CD14-positive monocyte (primary cell): ENCODE measurements around the gene MED15. TPM values are rescaled to one million over a fixed set of nuclear protein-coding genes. Genes with fewer than 3 reads are reported as not detected.

Experiments
- DNase-seq, 3 donors: peaks; one replicate each; pipeline ENCODE4 v3.0.0-alpha.2; 2011 to 2022
- H2AFZ ChIP-seq: 2 replicates; pipeline ENCODE4 v1.6.0; 2012; ENCODE audit warnings: mild to moderate bottlenecking, low read depth, low read length, inconsistent platforms; ENCODE audit not compliant: insufficient read depth, poor library complexity, severe bottlenecking
- H3K27ac ChIP-seq, 2 donors: 1 replicate in 1 of 2; 2 replicates in 1 of 2; pipeline ENCODE4 v1.5.1; 2012 to 2013; ENCODE audit warnings: low read length in 2 of 2, control low read depth in 1 of 2, inconsistent platforms in 1 of 2, low read depth in 1 of 2, mild to moderate bottlenecking in 1 of 2
- H3K27me3 ChIP-seq, 2 donors: one replicate each; pipeline versions ENCODE4 v1.6.0 to v1.6.1; 2011 to 2013; ENCODE audit warnings: low read length in 2 of 2; ENCODE audit not compliant: control insufficient read depth in 2 of 2, insufficient read depth in 2 of 2
- H3K36me3 ChIP-seq, 2 donors: replicated peaks in 1 of 2; 1 replicate in 1 of 2; 2 replicates in 1 of 2; pipeline versions ENCODE4 v1.5.1 to v1.6.1; 2012 to 2013; ENCODE audit warnings: low read length in 2 of 2, control low read depth in 1 of 2, inconsistent platforms in 1 of 2, mild to moderate bottlenecking in 1 of 2; ENCODE audit not compliant: insufficient read depth in 2 of 2, control insufficient read depth in 1 of 2
- H3K4me1 ChIP-seq, 2 donors: 1 replicate in 1 of 2; 2 replicates in 1 of 2; pipeline versions ENCODE4 v1.5.1 to v1.6.1; 2012 to 2013; ENCODE audit warnings: low read length in 2 of 2, control low read depth in 1 of 2, inconsistent platforms in 1 of 2, mild to moderate bottlenecking in 1 of 2, moderate library complexity in 1 of 2; ENCODE audit not compliant: insufficient read depth in 2 of 2, control insufficient read depth in 1 of 2
- H3K4me2 ChIP-seq: replicated peaks from 2 replicates; pipeline ENCODE3; 2012; ENCODE audit warnings: low read length, moderate library complexity, mild to moderate bottlenecking; ENCODE audit not compliant: poor library complexity, severe bottlenecking; ENCODE audit errors: extremely low read depth
- H3K4me3 ChIP-seq, 3 experiments: fragments of 200-600 bp in 1 of 3; sonication (generic) in 1 of 3; replicated peaks in 1 of 3; 1 replicate in 2 of 3; 2 replicates in 1 of 3; pipeline ENCODE4 v1.5.1; 2011 to 2013; ENCODE audit warnings: low read length in 3 of 3, mild to moderate bottlenecking in 3 of 3, control low read depth in 2 of 3, low read depth in 2 of 3, inconsistent platforms in 1 of 3, moderate library complexity in 1 of 3
- H3K79me2 ChIP-seq: 2 replicates; pipeline ENCODE4 v1.6.0; 2012; ENCODE audit warnings: mild to moderate bottlenecking, control low read depth, inconsistent platforms, low read length, moderate library complexity; ENCODE audit not compliant: insufficient read depth
- H3K9ac ChIP-seq: 2 replicates; pipeline ENCODE4 v1.6.0; 2017; ENCODE audit warnings: low read length, mild to moderate bottlenecking; ENCODE audit not compliant: insufficient read depth, poor library complexity, severe bottlenecking
- H3K9me3 ChIP-seq, 2 donors: replicated peaks in 1 of 2; 1 replicate in 1 of 2; 2 replicates in 1 of 2; pipeline versions ENCODE4 v1.5.1 to v1.6.1; 2012 to 2013; ENCODE audit warnings: low read length in 2 of 2, control low read depth in 1 of 2; ENCODE audit not compliant: control insufficient read depth in 1 of 2, insufficient read depth in 1 of 2
- H4K20me1 ChIP-seq: 2 replicates; pipeline ENCODE4 v1.6.0; 2012; ENCODE audit warnings: mild to moderate bottlenecking, low read length, control low read depth, moderate library complexity; ENCODE audit not compliant: insufficient read depth
- H3K27ac Mint-ChIP-seq, 7 donors: one replicate each; pipeline ENCODE4 v1.8.0; 2020; ENCODE audit warnings: mild to moderate bottlenecking in 7 of 7, mixed read lengths in 7 of 7, moderate library complexity in 6 of 7, inconsistent platforms in 2 of 7
- H3K27me3 Mint-ChIP-seq, 3 donors: one replicate each; pipeline ENCODE4 v1.8.0; 2021 to 2022; ENCODE audit warnings: low read depth in 3 of 3, mild to moderate bottlenecking in 3 of 3, mixed read lengths in 3 of 3, moderate library complexity in 3 of 3, inconsistent platforms in 1 of 3
- H3K36me3 Mint-ChIP-seq, 2 donors: one replicate each; pipeline ENCODE4 v1.8.0; 2020; ENCODE audit warnings: mixed read lengths in 2 of 2, inconsistent platforms in 1 of 2, mild to moderate bottlenecking in 1 of 2
- H3K4me1 Mint-ChIP-seq: one replicate; pipeline ENCODE4 v1.8.0; 2020; ENCODE audit warnings: mild to moderate bottlenecking, mixed read lengths
- H3K4me3 Mint-ChIP-seq, 2 donors: one replicate each; pipeline ENCODE4 v1.8.0; 2020; ENCODE audit warnings: mild to moderate bottlenecking in 2 of 2, mixed read lengths in 2 of 2, moderate library complexity in 1 of 2
- H3K9me3 Mint-ChIP-seq, 7 donors: one replicate each; pipeline ENCODE4 v1.8.0; 2020 to 2022; ENCODE audit warnings: mixed read lengths in 7 of 7, mild to moderate bottlenecking in 6 of 7, moderate library complexity in 6 of 7, inconsistent platforms in 2 of 7
- WGBS: methylation state at CpG from one replicate; pipeline ENCODE4 v1.1.5; 2013; ENCODE audit warnings: missing lambda C conversion rate; ENCODE audit not compliant: insufficient coverage; 5-methylcytosine and 5-hydroxymethylcytosine counted together
- intact Hi-C, 2 donors: fragments of 100-400 bp; cut with micrococcal nuclease; formaldehyde crosslinking; loops; one replicate each; pipeline versions ENCODE4 v1.15.0 to v1.15.1; 2023
- polyA plus RNA-seq, 3 donors: library from polyadenylated mRNA; depleted of rRNA in 1 of 3; unstranded in 2 of 3; stranded (reverse) in 1 of 3; fragments of 300-500 nt in 2 of 3; fragments of >200 nt in 1 of 3; fragmentation: Illumina TruSeq in 2 of 3; gene quantifications; 1 replicate in 2 of 3; 2 replicates in 1 of 3; pipeline ENCODE4 v1.2.3, GENCODE V29; 2012 to 2021
- TF ChIP-seq, protein P1 (sequence below): fragments of 200-600 bp; IDR thresholded peaks from one replicate; pipeline ENCODE4 v1.8.0; 2022; ENCODE audit warnings: antibody characterized with exemption, mild to moderate bottlenecking

Gene MED15
- polyA plus RNA-seq, 3 donors, result 10.0 to 126 (median 17.8) TPM

DNA sequence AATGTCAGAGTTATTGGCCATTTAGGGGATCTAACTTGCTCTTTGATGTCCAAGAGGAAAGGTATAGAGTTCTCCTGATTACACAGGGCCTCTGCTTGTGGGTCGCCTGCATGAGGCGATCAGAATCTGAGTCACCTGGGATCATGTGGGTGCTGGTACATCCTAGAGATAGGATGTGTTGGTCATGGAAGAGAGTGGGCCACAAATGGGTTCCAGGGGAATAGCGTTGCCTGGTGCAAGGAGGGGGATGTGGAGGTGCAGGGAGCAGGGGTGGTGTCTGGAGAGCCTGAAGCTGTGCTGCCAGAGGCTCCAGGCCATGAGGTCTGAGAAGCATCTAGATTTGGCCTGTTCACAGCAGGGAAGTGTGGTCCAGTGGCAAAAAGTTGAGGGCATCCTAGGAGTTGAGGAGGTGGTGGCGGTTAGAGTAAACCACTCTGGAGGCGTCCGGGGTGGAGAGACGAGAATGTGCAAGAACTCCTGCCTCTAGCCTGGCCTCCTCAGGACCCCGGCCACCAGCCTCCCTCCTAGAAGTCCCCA is 92.8 kb downstream of the MED15 start:
- peak overlapping the region in 2 of 7 donors; percentile 7 to 39 for H3K27ac Mint-ChIP-seq
- 92% methylated on average over 5 of the region's 8 CpGs for WGBS
- H3K27ac ChIP-seq, result no peak overlapping the region
- H3K36me3 Mint-ChIP-seq, result no peaks in the 10 kb centered on the region
- no peak overlapping the region for H2AFZ ChIP-seq
- no peaks in the 10 kb centered on the region for H3K4me1 ChIP-seq
- TF ChIP-seq, protein P1, sequence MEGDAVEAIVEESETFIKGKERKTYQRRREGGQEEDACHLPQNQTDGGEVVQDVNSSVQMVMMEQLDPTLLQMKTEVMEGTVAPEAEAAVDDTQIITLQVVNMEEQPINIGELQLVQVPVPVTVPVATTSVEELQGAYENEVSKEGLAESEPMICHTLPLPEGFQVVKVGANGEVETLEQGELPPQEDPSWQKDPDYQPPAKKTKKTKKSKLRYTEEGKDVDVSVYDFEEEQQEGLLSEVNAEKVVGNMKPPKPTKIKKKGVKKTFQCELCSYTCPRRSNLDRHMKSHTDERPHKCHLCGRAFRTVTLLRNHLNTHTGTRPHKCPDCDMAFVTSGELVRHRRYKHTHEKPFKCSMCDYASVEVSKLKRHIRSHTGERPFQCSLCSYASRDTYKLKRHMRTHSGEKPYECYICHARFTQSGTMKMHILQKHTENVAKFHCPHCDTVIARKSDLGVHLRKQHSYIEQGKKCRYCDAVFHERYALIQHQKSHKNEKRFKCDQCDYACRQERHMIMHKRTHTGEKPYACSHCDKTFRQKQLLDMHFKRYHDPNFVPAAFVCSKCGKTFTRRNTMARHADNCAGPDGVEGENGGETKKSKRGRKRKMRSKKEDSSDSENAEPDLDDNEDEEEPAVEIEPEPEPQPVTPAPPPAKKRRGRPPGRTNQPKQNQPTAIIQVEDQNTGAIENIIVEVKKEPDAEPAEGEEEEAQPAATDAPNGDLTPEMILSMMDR, result no peak
- no peaks in the 10 kb centered on the region for H3K4me1 Mint-ChIP-seq
- intact Hi-C loops, result loop anchor here in 1 of 2 donors (10.0 kb wide), 1 partner anchor 95 kb away; no protein-coding TSS in a partner anchor
- no peaks in the 10 kb centered on the region for H3K27me3 Mint-ChIP-seq
- no peak overlapping the region for H3K4me3 Mint-ChIP-seq
- no peak overlapping the region for H3K4me3 ChIP-seq
- H3K27me3 ChIP-seq, result no peaks in the 10 kb centered on the region
- no peaks in the 10 kb centered on the region for H3K9me3 Mint-ChIP-seq
- H3K4me2 ChIP-seq, result no peak overlapping the region
- H3K36me3 ChIP-seq, result no peaks in the 10 kb centered on the region
- no peaks in the 10 kb centered on the region for H3K9me3 ChIP-seq
- H3K9ac ChIP-seq, result no peak overlapping the region
- no peak for DNase-seq
- H4K20me1 ChIP-seq, result no peaks in the 10 kb centered on the region
- no peaks in the 10 kb centered on the region for H3K79me2 ChIP-seq

DNA sequence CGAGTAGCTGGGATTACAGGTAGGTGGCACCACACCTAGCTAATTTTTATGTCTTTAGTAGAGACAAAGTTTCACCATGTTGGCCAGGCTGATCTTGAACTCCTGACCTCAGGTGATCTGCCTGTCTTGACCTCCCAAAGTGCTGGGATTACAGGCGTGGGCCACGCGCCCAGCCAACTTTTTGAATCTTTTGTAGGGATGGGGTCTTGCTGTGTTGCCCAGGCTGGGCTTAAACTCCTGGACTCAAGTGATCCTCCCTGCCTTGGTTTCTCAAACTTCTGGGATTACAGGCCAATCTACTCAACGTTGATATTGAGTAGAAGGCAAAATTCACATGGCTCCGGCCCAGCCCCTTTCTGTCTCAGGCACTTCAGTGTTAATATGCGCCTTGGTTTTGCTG is 93.9 kb downstream of the MED15 start:
- Histone ChIP-seq H3K4me1 (no peaks in the 10 kb centered on the region), H3K27ac (no peak overlapping the region), H3K9ac (no peak overlapping the region), H2AFZ (no peak overlapping the region), H3K36me3 (no peaks in the 10 kb centered on the region), H3K79me2 (no peaks in the 10 kb centered on the region), H3K4me2 (no peak overlapping the region), H3K27me3 (no peaks in the 10 kb centered on the region), H4K20me1 (no peaks in the 10 kb centered on the region), H3K9me3 (no peaks in the 10 kb centered on the region), H3K4me3 (no peak overlapping the region)
- H3K4me3 Mint-ChIP-seq, result no peak overlapping the region
- H3K27me3 Mint-ChIP-seq, result no peaks in the 10 kb centered on the region
- H3K36me3 Mint-ChIP-seq, result no peaks in the 10 kb centered on the region
- intact Hi-C loops, result loop anchor here in 1 of 2 donors (10.0 kb wide), 1 partner anchor 93 kb away; no protein-coding TSS in a partner anchor
- DNase-seq, result no peak
- peaks cover under 1% of the 10 kb centered on the region for H3K4me1 Mint-ChIP-seq
- no peak overlapping the region for H3K27ac Mint-ChIP-seq
- 92% methylated on average over 7 of the region's 7 CpGs for WGBS
- TF ChIP-seq, protein P1, result no peak
- H3K9me3 Mint-ChIP-seq, result no peaks in the 10 kb centered on the region
